NCI-H82 (cell line): ENCODE data around the gene LSM4.
A peak's percentile ranks its signal among the peaks of the same experiment; 100 is the strongest.

Experiments used
- DNase-seq: peaks from one replicate; lab custom pipeline; 2025; lab: John Stamatoyannopoulos, UW

The LSM4 gene

GRCh38 chr19:18274781-18275356 is 48.0 kb downstream of the LSM4 start:
- DNase-seq, result no peak

- DNase-seq, result peak; percentile 44
These were observed 48.6 kb downstream of the LSM4 start, which contains the start of gene IQCN for GRCh38 chr19:18274219-18274780. IQCN (minus strand) TSS chr19:18274452; CDS start chr19:18269478, 4,974 bp downstream.

DNA sequence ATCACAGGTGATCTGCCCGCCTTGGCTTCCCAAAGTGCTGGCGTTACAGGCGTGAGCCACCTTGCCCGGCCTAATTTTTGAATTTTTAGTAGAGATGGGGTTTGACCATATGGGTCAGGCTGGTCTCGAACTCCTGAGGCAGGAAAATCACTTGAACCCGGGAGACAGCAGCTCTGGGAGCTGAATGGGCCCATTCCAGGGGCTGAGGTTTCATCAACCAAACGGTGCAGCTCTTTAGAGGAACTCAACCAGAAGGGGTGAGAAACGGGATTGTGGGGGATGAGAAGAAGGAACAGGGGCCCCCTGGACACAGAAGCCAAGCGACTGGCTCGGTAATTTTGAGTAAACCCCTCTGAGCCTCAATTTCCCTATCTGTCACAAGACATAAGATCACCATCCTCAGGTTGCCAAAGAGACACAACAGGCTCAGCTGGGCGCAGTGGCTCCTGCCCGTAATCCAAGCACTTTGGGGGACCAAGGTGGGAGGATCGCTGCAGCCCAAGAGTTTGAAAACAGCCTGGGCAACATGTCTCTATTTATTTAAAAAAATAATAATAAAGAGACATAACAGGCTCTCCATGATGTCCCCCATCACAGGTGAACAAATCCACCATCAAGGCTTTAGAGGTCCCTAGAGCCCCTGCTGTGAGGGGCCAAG is 49.2 kb downstream of the LSM4 start:
- DNase-seq, result no peak

- DNase-seq, result no peak
These were observed 51.4 kb downstream of the LSM4 start for GRCh38 chr19:18271433-18271841.

GRCh38 chr19:18270326-18270725 is 52.5 kb downstream of the LSM4 start:
- DNase-seq, result no peak

GRCh38 chr19:18269070-18269723 is 53.7 kb downstream of the LSM4 start:
- no peak for DNase-seq

DNA sequence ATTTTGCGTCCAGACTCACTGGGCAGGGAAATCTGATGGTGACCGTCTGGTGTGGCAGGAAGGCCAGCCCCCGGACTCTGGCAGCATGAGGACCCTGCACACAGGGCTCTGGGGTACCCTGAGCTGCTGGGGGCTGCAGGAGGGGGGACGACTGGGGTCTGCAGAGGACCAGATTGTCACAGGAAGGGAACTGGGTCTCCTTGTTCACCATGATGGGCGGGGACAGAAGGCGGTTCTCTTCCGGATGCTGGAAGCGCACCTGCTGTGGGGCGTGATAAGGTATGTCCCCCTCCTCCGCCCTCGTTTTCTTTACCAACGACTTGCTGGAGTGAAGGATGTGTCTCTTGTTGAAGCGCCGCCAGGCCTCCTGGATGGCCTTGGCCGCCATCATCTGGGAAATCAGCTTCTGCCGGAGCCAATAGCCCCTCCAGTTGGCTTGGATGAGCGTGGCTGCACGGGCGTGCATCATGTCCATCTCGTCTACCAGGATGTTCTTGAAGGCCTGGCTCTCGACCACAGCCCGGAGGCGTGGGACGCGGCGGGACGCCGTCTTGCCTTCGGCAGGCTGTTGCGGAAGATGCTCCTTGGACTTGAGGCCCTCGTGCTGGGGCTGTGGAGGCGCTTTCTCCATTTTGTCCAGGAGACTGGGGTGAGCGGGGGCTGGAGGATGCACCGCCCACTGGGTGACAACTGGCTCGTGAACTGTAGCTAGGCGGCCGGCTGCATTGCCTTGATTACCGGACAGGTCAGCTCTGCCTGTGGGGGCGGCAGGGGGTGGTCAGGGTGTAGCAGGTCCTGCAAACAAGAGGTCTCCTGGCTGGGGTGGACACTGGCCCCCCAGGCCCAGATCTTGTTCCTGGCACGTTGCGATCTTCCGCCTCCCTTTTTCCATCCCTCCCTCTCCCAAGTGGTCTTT is 55.8 kb downstream of the LSM4 start:
- DNase-seq, result no peak

DNA sequence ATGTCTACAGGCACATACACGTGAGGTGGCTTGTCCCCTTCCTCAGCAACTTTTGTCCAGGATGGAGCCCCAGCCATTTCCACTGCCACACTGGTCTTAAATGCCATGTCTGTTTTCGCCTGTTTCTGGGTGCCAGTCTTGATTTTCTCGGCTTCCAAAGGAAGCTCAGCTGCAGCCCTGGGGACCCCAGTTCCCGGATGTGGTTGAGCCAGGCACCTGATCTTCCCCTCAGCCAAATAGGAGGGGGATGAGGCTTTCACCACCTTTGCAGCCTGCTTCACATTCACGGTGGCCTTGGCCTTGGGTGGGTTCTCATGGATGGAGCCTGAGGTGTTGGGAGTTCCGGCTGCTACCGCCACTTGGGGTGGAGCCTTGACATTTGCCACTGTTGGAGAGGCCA is 57.3 kb downstream of the LSM4 start:
- DNase-seq, result no peak

DNA sequence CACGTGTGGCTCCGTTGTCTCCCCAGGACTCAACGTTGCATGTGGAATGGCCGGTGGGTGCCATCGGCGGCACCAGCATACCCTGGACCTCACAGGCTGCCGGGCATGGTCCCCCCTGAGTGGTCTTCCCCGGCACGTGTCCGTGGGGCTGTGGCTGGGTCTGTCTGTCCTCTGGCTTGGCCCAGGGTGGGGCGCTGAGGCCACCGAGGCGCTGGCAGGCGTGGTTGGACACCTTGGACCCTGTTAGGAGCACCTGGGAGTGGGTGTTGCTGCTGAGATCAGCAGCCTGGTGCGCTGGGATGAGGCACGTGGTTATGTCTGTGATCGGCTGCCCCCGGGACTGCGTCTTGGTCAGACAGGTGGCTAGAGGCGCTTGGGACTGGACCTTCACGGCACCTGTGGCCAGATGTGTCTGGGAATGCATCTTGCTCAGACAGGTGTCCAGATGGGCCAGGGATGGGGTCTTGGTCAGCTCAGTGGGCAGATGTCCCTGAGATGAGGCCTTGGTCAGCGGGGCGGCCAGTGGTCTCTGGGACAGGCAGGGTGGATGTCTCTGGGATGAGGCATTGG is 57.8 kb downstream of the LSM4 start:
- no peak for DNase-seq

- no peak for DNase-seq
These were observed 58.6 kb downstream of the LSM4 start for GRCh38 chr19:18264137-18264854.

GRCh38 chr19:18263324-18264136 is 59.3 kb downstream of the LSM4 start:
- DNase-seq, result no peak

DNA sequence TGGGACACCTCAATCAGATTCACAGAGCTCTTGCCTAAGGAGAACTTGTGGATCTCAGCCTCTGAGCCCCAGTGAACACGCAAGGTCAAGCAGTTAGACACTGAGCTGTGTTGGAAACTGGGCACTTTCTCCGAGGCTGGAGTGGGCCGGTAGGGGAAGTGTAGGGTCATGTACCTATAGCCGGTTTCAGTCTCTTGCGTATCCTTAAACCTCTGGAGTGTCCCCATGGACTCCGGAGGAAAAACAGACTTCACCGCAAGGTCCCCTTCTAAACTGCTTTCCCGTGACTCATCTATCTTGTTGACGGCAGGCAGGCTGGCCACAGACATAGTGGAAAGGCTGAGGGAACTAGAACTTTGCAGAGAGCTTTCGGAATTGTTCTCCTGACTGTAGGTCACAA is 60.0 kb downstream of the LSM4 start:
- DNase-seq, result no peak

- no peak for DNase-seq
These were observed 60.7 kb downstream of the LSM4 start for GRCh38 chr19:18262144-18262543.

GRCh38 chr19:18261474-18261873 is 61.4 kb downstream of the LSM4 start:
- DNase-seq, result no peak

- DNase-seq, result no peak
These were observed 63.0 kb downstream of the LSM4 start for GRCh38 chr19:18259893-18260292.

GRCh38 chr19:18257503-18258470 is 65.1 kb downstream of the LSM4 start:
- no peak for DNase-seq
